ENCODE results near the gene KIAA0753.

The KIAA0753 gene

GRCh38 chr17:6641247-6641863 is 844 bp upstream of the KIAA0753 start:
- no peak for DNase-seq (ENCODE audit: low spot score)

- DNase-seq (ENCODE audit: low spot score): peak; percentile 70
Measured at GRCh38 chr17:6639586-6640535, 650 bp downstream of the KIAA0753 start.

GRCh38 chr17:6639014-6639585 is 1.4 kb downstream of the KIAA0753 start:
- DNase-seq (ENCODE audit: low spot score): no peak

GRCh38 chr17:6638046-6638908 is 2.2 kb downstream of the KIAA0753 start:
- DNase-seq (ENCODE audit: low spot score): no peak

- no peak for DNase-seq (ENCODE audit: low spot score)
Measured at GRCh38 chr17:6637458-6637840, 3.1 kb downstream of the KIAA0753 start.

- no peak for DNase-seq (ENCODE audit: low spot score)
Measured at GRCh38 chr17:6636616-6637457, 3.7 kb downstream of the KIAA0753 start.

- DNase-seq (ENCODE audit: low spot score): no peak
Measured at GRCh38 chr17:6636105-6636504, 4.4 kb downstream of the KIAA0753 start.

GRCh38 chr17:6633263-6633662 is 7.2 kb downstream of the KIAA0753 start:
- no peak for DNase-seq (ENCODE audit: low spot score)

GRCh38 chr17:6632530-6632929 is 8.0 kb downstream of the KIAA0753 start:
- DNase-seq (ENCODE audit: low spot score): no peak

GRCh38 chr17:6630390-6630789 is 10.1 kb downstream of the KIAA0753 start:
- no peak for DNase-seq (ENCODE audit: low spot score)

GRCh38 chr17:6627019-6627418 is 13.5 kb downstream of the KIAA0753 start:
- peak; percentile 18 for DNase-seq (ENCODE audit: low spot score)

- no peak for DNase-seq (ENCODE audit: low spot score)
Measured at GRCh38 chr17:6626616-6627015, 13.9 kb downstream of the KIAA0753 start.

- no peak for DNase-seq (ENCODE audit: low spot score)
Measured at GRCh38 chr17:6623941-6624340, 16.6 kb downstream of the KIAA0753 start.

GRCh38 chr17:6611231-6611630 is 29.3 kb downstream of the KIAA0753 start:
- no peak for DNase-seq (ENCODE audit: low spot score)

GRCh38 chr17:6610011-6610410 is 30.5 kb downstream of the KIAA0753 start:
- DNase-seq (ENCODE audit: low spot score): no peak

- DNase-seq (ENCODE audit: low spot score): peak; percentile 13
Measured at GRCh38 chr17:6608321-6608720, 32.2 kb downstream of the KIAA0753 start.

- no peak for DNase-seq (ENCODE audit: low spot score)
Measured at GRCh38 chr17:6605142-6605541, 35.4 kb downstream of the KIAA0753 start.

- DNase-seq (ENCODE audit: low spot score): no peak
Measured at GRCh38 chr17:6603744-6604325, 36.7 kb downstream of the KIAA0753 start.

- DNase-seq (ENCODE audit: low spot score): no peak
Measured at GRCh38 chr17:6602141-6602540, 38.4 kb downstream of the KIAA0753 start.

GRCh38 chr17:6599364-6599763 is 41.1 kb downstream of the KIAA0753 start:
- no peak for DNase-seq (ENCODE audit: low spot score)

- no peak for DNase-seq (ENCODE audit: low spot score)
Measured at GRCh38 chr17:6597727-6598126, 42.8 kb downstream of the KIAA0753 start.

Measured in AG20443 (cell line).